HepG2 (cell line): ENCODE data around the gene PHF14. TPM values are rescaled to one million over a fixed set of nuclear protein-coding genes. Genes with fewer than 3 reads are reported as not detected.

Experiments
- ATF7-NPFF ChIP-seq: sonication (generic); formaldehyde crosslinking; IDR thresholded peaks from 2 replicates; pipeline ENCODE4 v1.8.1; 2023; ENCODE audit warnings: mild to moderate bottlenecking, low read depth, missing genetic modification reagents, moderate library complexity
- CBX2 ChIP-seq, 2 experiments: fragments of 200-600 bp in 1 of 2; sonication (generic); formaldehyde crosslinking in 1 of 2; IDR thresholded peaks; 2 replicates each; pipeline versions ENCODE4 v1.7.0 to v1.8.1; 2018 to 2022; ENCODE audit warnings: low read depth in 2 of 2, low read length in 1 of 2, mild to moderate bottlenecking in 1 of 2, missing genetic modification reagents in 1 of 2
- CC2D1A ChIP-seq: sonication (generic); formaldehyde crosslinking; IDR thresholded peaks from 2 replicates; pipeline ENCODE4 v1.8.1; 2023; ENCODE audit warnings: mild to moderate bottlenecking, missing genetic modification reagents
- CREB1 ChIP-seq, 2 experiments: fragments of 450-650 bp in 1 of 2; IDR thresholded peaks; 2 replicates each; pipeline ENCODE4 v1.6.1; 2016 to 2017; ENCODE audit warnings: control low read depth in 1 of 2, mild to moderate bottlenecking in 1 of 2, missing compliant biosample characterization in 1 of 2, missing genetic modification characterization in 1 of 2
- CREBL2 ChIP-seq: sonication (generic); formaldehyde crosslinking; IDR thresholded peaks from 2 replicates; pipeline ENCODE4 v1.8.1; 2023; ENCODE audit warnings: missing genetic modification reagents, mild to moderate bottlenecking, borderline replicate concordance
- E2F1 ChIP-seq: sonication (generic); formaldehyde crosslinking; IDR thresholded peaks from 2 replicates; pipeline ENCODE4 v1.5.0; 2020; ENCODE audit warnings: missing genetic modification reagents
- FOXM1 ChIP-seq: sonication (generic); formaldehyde crosslinking; IDR thresholded peaks from 2 replicates; pipeline ENCODE4 v1.5.0; 2020; ENCODE audit warnings: missing genetic modification reagents
- ISX ChIP-seq: sonication (generic); formaldehyde crosslinking; conservative IDR thresholded peaks from 2 replicates; pipeline ENCODE4 v1.5.0; 2020; ENCODE audit warnings: missing genetic modification reagents
- JDP2 ChIP-seq: sonication (generic); formaldehyde crosslinking; IDR thresholded peaks from 2 replicates; pipeline ENCODE4 v1.8.1; 2022; ENCODE audit warnings: missing genetic modification reagents, borderline replicate concordance
- JUND ChIP-seq: sonication (generic); formaldehyde crosslinking; IDR thresholded peaks from 2 replicates; pipeline ENCODE4 v1.8.0; 2022; ENCODE audit warnings: mild to moderate bottlenecking, missing genetic modification reagents
- MAF1 ChIP-seq: sonication (generic); formaldehyde crosslinking; IDR thresholded peaks from 2 replicates; pipeline ENCODE4 v1.5.0; 2020; ENCODE audit warnings: missing genetic modification reagents, borderline replicate concordance
- MXI1 ChIP-seq: IDR thresholded peaks from 3 replicates; pipeline ENCODE4 v1.6.1; 2012; ENCODE audit warnings: low read depth, low read length, inconsistent platforms, borderline replicate concordance
- PAF1 ChIP-seq: IDR thresholded peaks from 2 replicates; pipeline ENCODE4 v1.6.1; 2016; ENCODE audit warnings: missing genetic modification reagents, missing compliant biosample characterization
- RBFOX2 ChIP-seq: fragments of 200-400 bp; formaldehyde crosslinking; IDR thresholded peaks from 2 replicates; pipeline ENCODE4 v1.6.1; 2017; ENCODE audit warnings: low read depth, mild to moderate bottlenecking, low read length
- SRSF9 ChIP-seq: fragments of 200-400 bp; formaldehyde crosslinking; IDR thresholded peaks from 2 replicates; pipeline ENCODE4 v1.6.1; 2018; ENCODE audit warnings: borderline replicate concordance, mild to moderate bottlenecking, low read depth, low read length; ENCODE audit not compliant: insufficient read depth, poor library complexity, severe bottlenecking
- TEAD3 ChIP-seq: optimal IDR thresholded peaks from 2 replicates; pipeline ENCODE3; 2016; ENCODE audit warnings: borderline replicate concordance
- THAP8 ChIP-seq: sonication (generic); formaldehyde crosslinking; IDR thresholded peaks from 2 replicates; pipeline ENCODE4 v1.5.1; 2020; ENCODE audit warnings: missing genetic modification reagents, mild to moderate bottlenecking, borderline replicate concordance
- ZBTB7B ChIP-seq: sonication (generic); formaldehyde crosslinking; IDR thresholded peaks from 2 replicates; pipeline ENCODE4 v1.4.0; 2020; ENCODE audit warnings: missing genetic modification reagents
- ZC3H4 ChIP-seq: sonication (generic); formaldehyde crosslinking; IDR thresholded peaks from 2 replicates; pipeline ENCODE4 v1.4.0; 2020; ENCODE audit warnings: missing genetic modification reagents, borderline replicate concordance
- ZMYM4 ChIP-seq: sonication (generic); formaldehyde crosslinking; IDR thresholded peaks from 2 replicates; pipeline ENCODE4 v1.8.1; 2023; ENCODE audit warnings: mild to moderate bottlenecking, missing genetic modification reagents
- ZNF20 ChIP-seq: sonication (generic); formaldehyde crosslinking; IDR thresholded peaks from 2 replicates; pipeline ENCODE4 v1.4.0; 2020; ENCODE audit warnings: mild to moderate bottlenecking, moderate library complexity, missing genetic modification reagents
- ZNF230 ChIP-seq: sonication (generic); formaldehyde crosslinking; IDR thresholded peaks from 2 replicates; pipeline ENCODE4 v1.4.0; 2020; ENCODE audit warnings: mild to moderate bottlenecking, missing genetic modification reagents
- ZNF335 ChIP-seq: sonication (generic); formaldehyde crosslinking; IDR thresholded peaks from 2 replicates; pipeline ENCODE4 v1.4.0; 2020; ENCODE audit warnings: missing genetic modification reagents
- ZNF547 ChIP-seq: sonication (generic); formaldehyde crosslinking; IDR thresholded peaks from 2 replicates; pipeline ENCODE4 v1.5.1; 2020; ENCODE audit warnings: mild to moderate bottlenecking, missing genetic modification reagents
- ZNF562 ChIP-seq: sonication (generic); formaldehyde crosslinking; IDR thresholded peaks from 2 replicates; pipeline ENCODE4 v1.8.0; 2022; ENCODE audit warnings: missing genetic modification reagents, borderline replicate concordance
- ZNF761 ChIP-seq: sonication (generic); formaldehyde crosslinking; conservative IDR thresholded peaks from 2 replicates; pipeline ENCODE4 v1.4.0; 2020; ENCODE audit warnings: mild to moderate bottlenecking, missing genetic modification reagents
- ZNF790 ChIP-seq: sonication (generic); formaldehyde crosslinking; IDR thresholded peaks from 2 replicates; pipeline ENCODE4 v1.8.0; 2022; ENCODE audit warnings: missing genetic modification reagents, mild to moderate bottlenecking, borderline replicate concordance
- ZNF83 ChIP-seq: sonication (generic); formaldehyde crosslinking; IDR thresholded peaks from 2 replicates; pipeline ENCODE4 v1.4.0; 2020; ENCODE audit warnings: missing genetic modification reagents, mild to moderate bottlenecking, borderline replicate concordance
- ZSCAN9 ChIP-seq: IDR thresholded peaks from 2 replicates; pipeline ENCODE4 v1.6.1; 2016; ENCODE audit warnings: borderline replicate concordance
- polyA plus RNA-seq, 8 experiments: library from polyadenylated mRNA; depleted of rRNA in 3 of 8; stranded (reverse) in 7 of 8; unstranded in 1 of 8; fragments of >200 nt; fragmentation: Illumina TruSeq in 4 of 8; extraction: Trizol in 4 of 8; gene quantifications; 2 replicates each; pipeline versions ENCODE4 v1.2.1 to v1.2.3, GENCODE V29; 2011 to 2016; ENCODE audit warnings: low read depth in 4 of 8, missing spikeins in 1 of 8, mixed read lengths in 1 of 8; ENCODE audit not compliant: insufficient read depth in 1 of 8
- total RNA-seq, 5 experiments: library from RNA; depleted of rRNA; stranded (reverse); fragments of >200 nt; fragmentation: Illumina TruSeq; extraction: Trizol; gene quantifications; 2 replicates each; pipeline ENCODE4 v1.2.3, GENCODE V29; 2016; ENCODE audit warnings: low read depth in 1 of 5

PHF14 gene
- total and polyA plus RNA-seq, 2 of the 13 experiments (the other 11 are each of a cell fraction or from before 2014, with no cell fraction given), result 18.9 to 68.7 TPM

- 0 out of 2 replicates have a peak, but pooled peaks have one; percentile 41 for TF ChIP-seq ZBTB7B
- no peak; the same call in 1 of the 2 replicates for TF ChIP-seq THAP8 (CRISPR knock-in tag)
- TF ChIP-seq ZNF230 (CRISPR knock-in tag), result no peak
- peak; percentile 57 for TF ChIP-seq CREB1 (IDR thresholded peaks at IDR 0.05)
- peak; percentile 86 for TF ChIP-seq CREB1 (CRISPR knock-in tag; IDR thresholded peaks at IDR 0.05)
- TF ChIP-seq CC2D1A (CRISPR knock-in tag), result no peak
- TF ChIP-seq E2F1, result no peak
- TF ChIP-seq JDP2 (CRISPR knock-in tag), result no peak
- peak; percentile 27; the same call in 1 of the 2 replicates for TF ChIP-seq ZSCAN9 (CRISPR knock-in tag)
- TF ChIP-seq FOXM1 (CRISPR knock-in tag), result no peak
- 0 out of 2 replicates have a peak, but pooled peaks have one; percentile 4 for TF ChIP-seq ZNF547 (CRISPR knock-in tag)
- no peak for TF ChIP-seq ZNF562 (CRISPR knock-in tag)
- peak; percentile 18 for TF ChIP-seq TEAD3
- TF ChIP-seq ZNF335 (CRISPR knock-in tag), result peak; percentile 96
- TF ChIP-seq CBX2 (IDR thresholded peaks at IDR 0.05; ENCODE audit: low read depth, low read length), result no peak
- TF ChIP-seq CBX2 (CRISPR knock-in tag; IDR thresholded peaks at IDR 0.05; ENCODE audit: low read depth), result no peak
- peak; percentile 93 for TF ChIP-seq ZMYM4 (CRISPR knock-in tag)
- TF ChIP-seq ZNF790 (CRISPR knock-in tag), result no peak
- TF ChIP-seq JUND, result no peak
- TF ChIP-seq MAF1, result no peak
- TF ChIP-seq MXI1, result peak; percentile 86; the same call in 1 of the 3 replicates
- TF ChIP-seq ZNF20, result no peak
- TF ChIP-seq ZC3H4 (CRISPR knock-in tag), result peak; percentile 89; the same call in 1 of the 2 replicates
- no peak for TF ChIP-seq ATF7-NPFF (CRISPR knock-in tag)
- TF ChIP-seq RBFOX2, result peak; percentile 92
- no peak for TF ChIP-seq SRSF9
- TF ChIP-seq PAF1 (CRISPR knock-in tag), result no peak
- TF ChIP-seq ZNF83, result no peak
- TF ChIP-seq ZNF761, result peak; percentile 58; the same call in 1 of the 2 replicates
- no peak for TF ChIP-seq CREBL2 (CRISPR knock-in tag)
- no peak for TF ChIP-seq ISX (CRISPR knock-in tag)
Measured at GRCh38 chr7:10973061-10973941, at the start of gene PHF14 (continued).
